SK-N-MC (cell line): ENCODE measurements around the gene HDAC1.

Source experiments
- DNase-seq: peaks from one replicate; pipeline ENCODE4 v3.0.0-alpha.2; 2011; ENCODE audit warnings: low read depth, low spot score
- H3K27ac ChIP-seq: fragments of 200-600 bp; sonication (generic); 2 replicates; pipeline ENCODE4 v1.5.1; 2016; ENCODE audit warnings: mixed run types
- H3K36me3 ChIP-seq: fragments of 200-600 bp; sonication (generic); 2 replicates; pipeline ENCODE4 v1.6.1; 2017; ENCODE audit warnings: antibody characterized with exemption, low read length, mixed read lengths; ENCODE audit not compliant: insufficient read depth
- H3K4me3 ChIP-seq: fragments of 200-600 bp; sonication (generic); 2 replicates; pipeline ENCODE4 v1.5.1; 2016
- H3K9ac ChIP-seq: fragments of 200-600 bp; sonication (generic); 2 replicates; pipeline ENCODE4 v1.8.0; 2017; ENCODE audit warnings: mixed run types, mixed read lengths; ENCODE audit not compliant: insufficient read length
- H3K9me3 ChIP-seq: fragments of 200-600 bp; sonication (generic); 2 replicates; pipeline ENCODE4 v1.6.1; 2017; ENCODE audit warnings: low read depth, mild to moderate bottlenecking, antibody characterized with exemption, low read length, moderate library complexity, mixed read lengths
- EZH2 ChIP-seq: fragments of 200-600 bp; sonication (generic); IDR thresholded peaks from one replicate; pipeline ENCODE4 v1.6.1; 2017; ENCODE audit warnings: antibody characterized with exemption
- FOXP2 ChIP-seq: optimal IDR thresholded peaks from 2 replicates; pipeline ENCODE3; 2011; ENCODE audit warnings: mild to moderate bottlenecking, moderate library complexity; ENCODE audit not compliant: insufficient read depth; ENCODE audit errors: extremely low read length, control extremely low read depth
- POLR2AphosphoS5 ChIP-seq: IDR thresholded peaks from 2 replicates; pipeline ENCODE4 v1.6.1; 2012; ENCODE audit warnings: mild to moderate bottlenecking, low read depth, low read length, borderline replicate concordance

HDAC1 gene

DNA sequence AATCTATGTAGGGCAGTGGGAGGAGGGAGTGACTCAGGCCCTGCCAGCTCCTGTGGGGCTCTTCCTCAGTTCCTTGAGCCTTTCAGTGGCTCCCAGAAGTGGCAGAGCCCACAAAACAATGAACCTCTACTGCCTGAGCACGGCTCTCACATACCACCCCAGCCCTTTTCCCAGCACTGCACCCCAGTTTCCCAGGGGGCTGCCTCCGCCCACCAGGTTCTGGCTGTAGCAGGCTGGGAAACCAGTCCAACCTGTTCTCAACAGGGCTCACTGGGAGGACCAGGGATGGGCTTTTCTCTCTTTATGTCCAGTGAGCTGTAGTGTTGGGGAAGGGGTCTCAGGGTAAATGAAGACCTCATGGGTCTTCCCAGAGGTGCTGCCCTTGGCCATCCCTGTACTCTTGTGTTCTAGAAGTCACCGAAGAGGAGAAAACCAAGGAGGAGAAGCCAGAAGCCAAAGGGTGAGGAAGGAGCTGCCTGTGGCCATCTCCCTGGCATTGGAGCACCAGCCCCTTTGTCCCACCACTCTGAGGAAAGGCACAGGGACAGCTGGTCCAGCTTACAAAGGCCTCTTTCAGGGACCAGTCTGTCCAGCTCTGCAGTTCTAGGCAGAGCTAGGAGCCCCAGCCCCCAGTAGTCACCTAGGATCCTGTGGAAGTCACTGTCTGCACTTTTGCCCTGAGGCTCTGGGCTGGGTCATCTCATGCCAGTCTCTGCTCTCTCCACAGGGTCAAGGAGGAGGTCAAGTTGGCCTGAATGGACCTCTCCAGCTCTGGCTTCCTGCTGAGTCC lies 40.6 kb downstream of the HDAC1 start:
- no peak overlapping the region for H3K4me3 ChIP-seq
- peak overlapping the region; percentile 62 for H3K27ac ChIP-seq
- no peak; the same call in none of the 2 replicates for TF ChIP-seq POLR2AphosphoS5
- TF ChIP-seq EZH2 = no peak
- no peak for TF ChIP-seq FOXP2
- no peak overlapping the region for H3K9ac ChIP-seq
- peaks cover 74% of the 10 kb centered on the region for H3K36me3 ChIP-seq
- H3K9me3 ChIP-seq = no peaks in the 10 kb centered on the region
- no peak for DNase-seq

DNA sequence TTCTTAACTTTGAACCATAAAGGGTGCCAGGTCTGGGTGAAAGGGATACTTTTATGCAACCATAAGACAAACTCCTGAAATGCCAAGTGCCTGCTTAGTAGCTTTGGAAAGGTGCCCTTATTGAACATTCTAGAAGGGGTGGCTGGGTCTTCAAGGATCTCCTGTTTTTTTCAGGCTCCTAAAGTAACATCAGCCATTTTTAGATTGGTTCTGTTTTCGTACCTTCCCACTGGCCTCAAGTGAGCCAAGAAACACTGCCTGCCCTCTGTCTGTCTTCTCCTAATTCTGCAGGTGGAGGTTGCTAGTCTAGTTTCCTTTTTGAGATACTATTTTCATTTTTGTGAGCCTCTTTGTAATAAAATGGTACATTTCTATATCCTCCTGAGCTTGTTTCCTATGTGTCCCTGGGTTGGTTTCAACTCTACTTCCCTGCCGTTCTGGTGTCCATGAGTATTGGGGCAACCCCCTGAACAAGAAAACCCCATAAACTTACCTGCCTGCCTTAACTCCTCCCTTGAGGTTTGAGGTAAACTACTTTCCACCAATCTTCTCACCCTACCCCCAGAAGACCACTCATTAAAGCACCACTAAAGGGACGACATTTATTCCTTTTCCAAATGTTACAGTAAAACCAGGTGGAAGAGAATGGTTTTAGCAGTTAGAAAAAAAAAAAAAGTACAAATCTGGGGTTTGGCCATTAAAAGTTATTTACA lies 41.5 kb downstream of the HDAC1 start:
- Histone ChIP-seq H3K4me3 (peak overlapping the region; percentile 83), H3K27ac (peak overlapping the region; percentile 53), H3K9ac (no peak overlapping the region), H3K9me3 (no peaks in the 10 kb centered on the region), H3K36me3 (peaks cover 66% of the 10 kb centered on the region)
- TF ChIP-seq EZH2 (no peak), FOXP2 (no peak), POLR2AphosphoS5 (no peak; the same call in 1 of the 2 replicates)
- no peak for DNase-seq

DNA sequence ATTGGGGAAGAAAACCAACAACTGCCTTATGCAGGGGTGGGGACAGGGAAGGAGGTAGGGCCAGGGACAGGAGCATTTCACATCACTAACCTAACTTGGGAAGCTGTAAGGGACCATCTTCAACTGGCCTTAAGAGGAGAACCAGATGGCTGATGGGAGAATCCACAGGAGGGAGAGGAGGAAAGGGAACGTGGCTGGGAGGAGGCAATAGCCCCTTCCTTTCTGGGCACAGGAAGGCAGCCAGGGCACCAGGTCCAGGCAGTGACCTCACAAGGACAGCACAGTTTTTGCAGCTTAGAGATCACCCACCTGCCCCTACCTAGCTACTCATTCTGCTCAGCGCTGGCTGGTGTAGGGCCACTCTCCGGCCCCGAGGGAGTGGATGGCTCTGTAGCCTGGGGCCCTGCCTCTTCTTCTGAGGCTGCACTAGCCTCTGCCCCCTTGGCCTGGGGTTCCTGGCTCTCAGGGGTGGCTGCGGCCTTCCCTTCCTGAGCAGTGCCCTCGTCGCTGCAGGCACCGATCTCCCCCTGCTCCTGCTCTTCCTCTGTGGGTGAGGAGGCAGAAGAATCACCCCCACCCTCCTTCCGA lies 42.5 kb downstream of the HDAC1 start:
- peak; percentile 59; the same call in 1 of the 2 replicates for TF ChIP-seq POLR2AphosphoS5
- no peak for TF ChIP-seq FOXP2
- peak overlapping the region; percentile 84 for H3K27ac ChIP-seq
- peak overlapping the region; percentile 95 for H3K9ac ChIP-seq
- H3K9me3 ChIP-seq = no peaks in the 10 kb centered on the region
- peaks cover 57% of the 10 kb centered on the region for H3K36me3 ChIP-seq
- peak overlapping the region; percentile 83 for H3K4me3 ChIP-seq
- DNase-seq = no peak

DNA sequence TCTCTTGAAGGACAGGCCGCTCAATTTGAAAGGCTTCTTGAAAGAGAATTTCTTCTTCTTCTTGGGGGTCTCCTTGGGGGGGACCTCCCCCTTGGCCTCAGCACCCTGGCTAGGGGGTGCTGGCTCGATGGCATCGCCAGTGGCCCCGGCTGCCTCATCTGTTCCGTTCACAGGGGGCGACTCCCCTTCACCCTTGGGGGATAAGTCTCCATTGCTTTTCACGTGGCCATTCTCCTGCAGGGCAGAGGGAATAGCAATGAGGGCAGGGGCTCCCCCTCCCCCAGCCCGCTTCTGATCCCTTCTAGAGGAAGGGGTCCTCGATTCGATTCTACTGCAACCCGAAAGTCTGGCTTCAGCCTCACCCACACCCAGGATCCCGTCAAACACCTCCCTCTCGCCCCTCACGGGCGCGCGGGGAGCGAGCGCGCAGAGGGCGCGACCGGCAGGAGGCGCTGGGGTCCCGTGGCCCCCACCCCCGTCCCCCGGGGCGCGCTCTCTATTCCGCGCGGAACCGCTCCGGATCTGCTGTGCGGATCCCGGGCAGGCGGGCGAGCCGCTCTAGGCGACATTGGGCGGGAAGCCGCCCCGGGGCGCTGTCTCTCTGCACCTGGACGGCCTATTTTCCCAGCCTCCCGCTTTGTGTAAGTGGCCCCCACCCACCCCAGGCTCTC lies 43.1 kb downstream of the HDAC1 start:
- Histone ChIP-seq H3K4me3 (peak overlapping the region; percentile 83), H3K9me3 (no peaks in the 10 kb centered on the region), H3K9ac (peak overlapping the region; percentile 95), H3K27ac (peak overlapping the region; percentile 84), H3K36me3 (peaks cover 51% of the 10 kb centered on the region)
- TF ChIP-seq POLR2AphosphoS5 = no peak; the same call in 1 of the 2 replicates
- no peak for TF ChIP-seq EZH2
- no peak for TF ChIP-seq FOXP2
- DNase-seq = no peak

DNA sequence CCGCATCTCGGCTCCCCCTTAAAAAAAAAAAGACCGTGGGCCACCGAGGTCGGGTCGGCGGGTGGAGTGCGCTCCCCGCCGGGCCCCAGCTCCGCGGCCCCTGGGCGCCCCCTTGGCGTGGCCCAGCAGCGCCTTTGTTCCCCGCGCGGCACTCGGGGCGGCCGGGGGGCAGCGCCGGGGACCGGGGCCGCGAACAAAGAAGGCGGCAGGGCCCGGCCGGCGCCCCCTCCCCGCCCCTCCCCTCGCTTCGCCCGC lies 43.6 kb downstream of the HDAC1 start:
- no peak for DNase-seq
- Histone ChIP-seq H3K27ac (peak overlapping the region; percentile 84), H3K4me3 (peak overlapping the region; percentile 83), H3K9me3 (no peaks in the 10 kb centered on the region), H3K36me3 (peaks cover 46% of the 10 kb centered on the region), H3K9ac (peak overlapping the region; percentile 95)
- TF ChIP-seq FOXP2 (no peak), EZH2 (no peak), POLR2AphosphoS5 (no peak)

- TF ChIP-seq EZH2 (no peak), POLR2AphosphoS5 (peak; percentile 95), FOXP2 (no peak)
- Histone ChIP-seq H3K4me3 (peak within 1 kb of the TSS; percentile 83), H3K9me3 (no peaks in the 10 kb centered on the region), H3K9ac (peak within 1 kb of the TSS; percentile 95), H3K27ac (peak within 1 kb of the TSS; percentile 84), H3K36me3 (peaks cover 41% of the 10 kb centered on the region)
- DNase-seq = no peak
Measured at GRCh38 chr1:32335790-32336590, 44.1 kb downstream of the HDAC1 start, which contains the start of gene MARCKSL1. MARCKSL1 (minus strand) TSS chr1:32336233; CDS start chr1:32336033, 200 bp downstream.

GRCh38 chr1:32336591-32336932 lies 44.7 kb downstream of the HDAC1 start:
- Histone ChIP-seq H3K27ac (no peak overlapping the region), H3K9ac (no peak overlapping the region), H3K4me3 (peak overlapping the region; percentile 83), H3K9me3 (no peaks in the 10 kb centered on the region), H3K36me3 (peaks cover 35% of the 10 kb centered on the region)
- TF ChIP-seq POLR2AphosphoS5 (no peak), FOXP2 (no peak), EZH2 (no peak)
- no peak for DNase-seq
